GM23248 (cell line): Measurements from ENCODE around the gene KLHDC7B. TPM values are rescaled to one million over a fixed set of nuclear protein-coding genes. Genes with fewer than 3 reads are reported as not detected.
A peak's percentile ranks its signal among the peaks of the same experiment; 100 is the strongest.

Experiments used
- DNase-seq: peaks from one replicate; pipeline ENCODE4 v3.0.0-alpha.2; 2015
- H2AFZ ChIP-seq: fragments of 200-600 bp; sonication (generic); 2 replicates; pipeline ENCODE4 v1.6.1; 2016; ENCODE audit warnings: antibody characterized with exemption
- H3F3A ChIP-seq: fragments of 200-600 bp; sonication (generic); 2 replicates; pipeline ENCODE4 v1.6.1; 2016; ENCODE audit warnings: mild to moderate bottlenecking, antibody characterized with exemption, mixed run types; ENCODE audit not compliant: insufficient read depth
- H3K27ac ChIP-seq: fragments of 200-600 bp; sonication (generic); 2 replicates; pipeline ENCODE4 v1.5.1; 2016; ENCODE audit warnings: mild to moderate bottlenecking
- H3K27me3 ChIP-seq: fragments of 200-600 bp; sonication (generic); replicated peaks from 2 replicates; pipeline ENCODE4 v1.6.1; 2016; ENCODE audit warnings: mild to moderate bottlenecking; ENCODE audit not compliant: insufficient read depth
- H3K36me3 ChIP-seq: fragments of 200-600 bp; sonication (generic); 2 replicates; pipeline ENCODE4 v1.6.1; 2016; ENCODE audit warnings: low read depth, mild to moderate bottlenecking
- H3K4me1 ChIP-seq: fragments of 200-600 bp; sonication (generic); 2 replicates; pipeline ENCODE4 v1.6.1; 2016; ENCODE audit warnings: mild to moderate bottlenecking; ENCODE audit not compliant: insufficient read depth
- H3K4me2 ChIP-seq: fragments of 200-600 bp; sonication (generic); one replicate; pipeline ENCODE4 v1.6.1; 2016; ENCODE audit warnings: mild to moderate bottlenecking; ENCODE audit not compliant: unreplicated experiment
- H3K4me3 ChIP-seq: fragments of 200-600 bp; sonication (generic); 2 replicates; pipeline ENCODE4 v1.5.1; 2016; ENCODE audit warnings: mild to moderate bottlenecking
- H3K79me2 ChIP-seq: fragments of 200-600 bp; sonication (generic); 2 replicates; pipeline ENCODE4 v1.6.1; 2016; ENCODE audit warnings: mild to moderate bottlenecking; ENCODE audit not compliant: insufficient read depth
- H3K9ac ChIP-seq: fragments of 200-600 bp; sonication (generic); 2 replicates; pipeline ENCODE4 v1.6.1; 2016; ENCODE audit warnings: mild to moderate bottlenecking
- H3K9me2 ChIP-seq: fragments of 200-600 bp; sonication (generic); 2 replicates; pipeline ENCODE4 v1.6.1; 2016; ENCODE audit warnings: mixed run types, mild to moderate bottlenecking, moderate library complexity; ENCODE audit not compliant: insufficient read depth
- H3K9me3 ChIP-seq: fragments of 200-600 bp; sonication (generic); one replicate; pipeline ENCODE4 v1.6.1; 2017; ENCODE audit warnings: low read depth
- H4K20me1 ChIP-seq: fragments of 200-600 bp; sonication (generic); 2 replicates; pipeline ENCODE4 v1.6.0; 2016; ENCODE audit not compliant: insufficient read depth
- EZH2 ChIP-seq: fragments of 200-600 bp; sonication (generic); IDR thresholded peaks from 2 replicates; pipeline ENCODE4 v1.6.1; 2018; ENCODE audit warnings: antibody characterized with exemption, mild to moderate bottlenecking; ENCODE audit not compliant: insufficient read depth, poor library complexity, severe bottlenecking
- EZH2phosphoT487 ChIP-seq: fragments of 200-600 bp; sonication (generic); IDR thresholded peaks from 2 replicates; pipeline ENCODE4 v1.6.1; 2018; ENCODE audit warnings: antibody characterized with exemption, moderate library complexity, mild to moderate bottlenecking, low read depth; ENCODE audit not compliant: insufficient read depth
- WGBS, 2 experiments: methylation state at CpG; one replicate each; pipeline ENCODE4 v1.1.6; 2015 to 2017; ENCODE audit warnings: low lambda C conversion rate in 2 of 2, low coverage in 1 of 2; ENCODE audit errors: missing lambda C conversion rate in 2 of 2; 5-methylcytosine and 5-hydroxymethylcytosine counted together
- in situ Hi-C: fragments of 300-500 bp; cut with MboI; formaldehyde crosslinking; loops from 2 replicates; pipeline ENCODE4 v1.15.0; 2020
- polyA plus RNA-seq: library from polyadenylated mRNA; unstranded; fragments of >200 nt; fragmentation: Nextera tagmentation; extraction: Ambion mirVana; gene quantifications from 2 replicates; pipeline ENCODE4 v1.2.1, GENCODE V29; 2016
- total RNA-seq: library from RNA; depleted of rRNA; stranded (reverse); fragments of >200 nt; shearing (Covaris generic); gene quantifications from 2 replicates; pipeline ENCODE4 v1.2.3, GENCODE V29; 2014; rRNA removed

Gene KLHDC7B
- total and polyA plus RNA-seq, 2 experiments from 2014 or later, result 0.06 TPM; not detected in 1

DNA sequence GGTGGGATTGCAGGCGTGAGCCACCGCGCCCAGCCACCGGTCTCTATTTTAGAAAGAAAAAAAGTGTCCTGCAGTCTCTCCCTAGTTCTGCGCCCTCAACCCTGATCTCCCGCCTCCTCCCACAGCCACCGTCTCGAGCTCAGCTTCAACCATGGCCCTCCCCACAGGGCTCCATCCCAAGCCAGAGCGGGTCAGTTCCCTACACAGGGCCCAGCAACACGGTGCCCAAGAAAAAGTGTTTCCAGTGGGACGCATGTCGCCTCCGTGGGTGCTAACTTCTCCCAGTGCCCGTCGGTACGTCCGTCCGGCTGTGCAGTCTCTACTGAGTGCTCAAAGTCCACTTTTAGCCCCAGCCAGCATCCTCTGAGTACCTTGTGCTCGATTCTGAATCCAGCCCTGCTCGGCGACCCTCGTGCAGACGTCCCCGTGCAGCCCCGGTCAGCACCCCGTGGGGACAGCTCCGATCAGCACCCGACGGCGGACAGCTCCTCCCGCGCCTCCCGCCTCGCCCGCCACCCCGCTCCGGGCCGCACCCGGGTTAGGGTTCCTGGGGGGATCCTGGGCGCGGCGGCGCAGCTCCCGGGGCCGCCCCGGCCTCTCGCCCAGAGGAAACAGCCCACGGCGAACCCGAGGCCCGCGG, 54.2 kb downstream of the KLHDC7B start:
- Histone ChIP-seq H2AFZ (no peak overlapping the region), H3K36me3 (no peaks in the 10 kb centered on the region), H3K27me3 (peaks cover 9% of the 10 kb centered on the region), H3K27ac (no peak overlapping the region), H3K9me2 (no peaks in the 10 kb centered on the region), H3K4me2 (no peak overlapping the region), H3K9ac (no peak overlapping the region), H3K4me3 (no peak overlapping the region), H3F3A (no peaks in the 10 kb centered on the region), H3K79me2 (no peaks in the 10 kb centered on the region), H4K20me1 (no peaks in the 10 kb centered on the region), H3K4me1 (no peaks in the 10 kb centered on the region), H3K9me3 (no peaks in the 10 kb centered on the region)
- DNase-seq, result peak; percentile 64
- 12 to 20% methylated on average over 31 to 52 of the region's 52 CpGs for WGBS, 2 experiments
- in situ Hi-C loops, result no loop called here
- TF ChIP-seq EZH2, result no peak
- no peak for TF ChIP-seq EZH2phosphoT487

DNA sequence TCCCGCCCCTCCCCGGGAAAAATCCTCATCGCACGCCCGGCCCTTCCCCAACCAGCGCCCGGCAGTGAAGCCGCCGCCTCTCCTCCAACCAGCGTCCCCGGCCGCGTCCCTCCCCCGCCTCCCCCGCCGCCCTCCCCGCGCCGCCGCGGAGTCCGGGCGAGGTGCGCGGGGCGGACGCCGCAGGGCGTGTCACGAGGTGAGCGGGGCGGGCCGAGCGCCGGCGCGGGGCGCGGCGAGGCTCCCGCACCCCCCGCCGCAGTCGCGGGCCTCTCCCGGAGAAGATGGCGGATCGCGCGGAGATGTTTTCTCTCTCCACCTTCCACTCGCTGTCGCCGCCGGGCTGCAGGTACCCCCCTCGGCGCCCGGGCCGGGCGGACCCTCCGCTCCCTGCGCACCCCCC, 54.8 kb downstream of the KLHDC7B start, which contains the start of gene MAPK8IP2:
TSS of gene MAPK8IP2 (plus strand) at position 256 of the 400 bp plus-strand sequence. CDS start at position 282, 26 bp downstream.
- Histone ChIP-seq H3K9ac (no peak within 1 kb of the TSS), H3K36me3 (no peaks in the 10 kb centered on the region), H3K9me2 (no peaks in the 10 kb centered on the region), H3F3A (no peaks in the 10 kb centered on the region), H3K9me3 (no peaks in the 10 kb centered on the region), H2AFZ (no peak within 1 kb of the TSS), H3K4me2 (no peak within 1 kb of the TSS), H3K27ac (no peak within 1 kb of the TSS), H3K27me3 (peaks cover 9% of the 10 kb centered on the region), H3K4me1 (no peaks in the 10 kb centered on the region), H3K4me3 (no peak within 1 kb of the TSS), H4K20me1 (no peaks in the 10 kb centered on the region), H3K79me2 (no peaks in the 10 kb centered on the region)
- in situ Hi-C loops, result no loop called here
- DNase-seq, result no peak
- 0 to 3% methylated on average over 5 to 45 of the region's 61 CpGs for WGBS, 2 experiments
- TF ChIP-seq EZH2phosphoT487, result no peak

Other genes starting within 250 kb of the KLHDC7B start
- gene PLXNB2, start 238.3 kb upstream of the KLHDC7B start, total RNA-seq, result 136 and 147 TPM in 2 replicates
- gene PLXNB2, start 238.3 kb upstream of the KLHDC7B start, polyA plus RNA-seq, result 123 and 136 TPM in 2 replicates
- gene DENND6B, start 218.9 kb upstream of the KLHDC7B start, total RNA-seq, result 3.3 and 5.7 TPM in 2 replicates
- gene DENND6B, start 218.9 kb upstream of the KLHDC7B start, polyA plus RNA-seq, result 6.1 and 6.6 TPM in 2 replicates
- gene PPP6R2, start 202.6 kb upstream of the KLHDC7B start, total RNA-seq, result 50.0 and 58.4 TPM in 2 replicates
- 22.2 and 22.3 TPM in 2 replicates for gene PPP6R2, start 202.6 kb upstream of the KLHDC7B start, polyA plus RNA-seq
- 92.0 and 93.5 TPM in 2 replicates for gene SBF1, start 70.9 kb upstream of the KLHDC7B start, total RNA-seq
- gene SBF1, start 70.9 kb upstream of the KLHDC7B start, polyA plus RNA-seq, result 25.2 and 27.6 TPM in 2 replicates
- 11.4 and 15.2 TPM in 2 replicates for gene ADM2, start 64.4 kb upstream of the KLHDC7B start, total RNA-seq
- gene ADM2, start 64.4 kb upstream of the KLHDC7B start, polyA plus RNA-seq, result 11.6 and 14.0 TPM in 2 replicates
- not detected in 2 replicates for gene MIOX, start 59.0 kb upstream of the KLHDC7B start, total RNA-seq
- gene MIOX, start 59.0 kb upstream of the KLHDC7B start, polyA plus RNA-seq, result 0.16 TPM in 1 of 2 replicates, not detected in the other
- gene LMF2, start 38.2 kb upstream of the KLHDC7B start, total RNA-seq, result 95.0 and 124 TPM in 2 replicates
- gene LMF2, start 38.2 kb upstream of the KLHDC7B start, polyA plus RNA-seq, result 101 and 106 TPM in 2 replicates
- gene NCAPH2, start 37.7 kb upstream of the KLHDC7B start, total RNA-seq, result 33.8 and 61.0 TPM in 2 replicates
- gene NCAPH2, start 37.7 kb upstream of the KLHDC7B start, polyA plus RNA-seq, result 27.7 and 28.6 TPM in 2 replicates
- gene SCO2, start 20.3 kb upstream of the KLHDC7B start, total RNA-seq, result 8.4 and 17.5 TPM in 2 replicates
- gene SCO2, start 20.3 kb upstream of the KLHDC7B start, polyA plus RNA-seq, result 11.0 and 15.0 TPM in 2 replicates
- 33.2 and 42.4 TPM in 2 replicates for gene TYMP, start 15.9 kb upstream of the KLHDC7B start, total RNA-seq
- 24.3 and 24.8 TPM in 2 replicates for gene TYMP, start 15.9 kb upstream of the KLHDC7B start, polyA plus RNA-seq
- gene SYCE3, start 17.0 kb downstream of the KLHDC7B start, total RNA-seq, result not detected in 2 replicates
- 0.49 and 0.80 TPM in 2 replicates for gene SYCE3, start 17.0 kb downstream of the KLHDC7B start, polyA plus RNA-seq
- 1.6 and 2.9 TPM in 2 replicates for gene CPT1B, start 32.5 kb downstream of the KLHDC7B start, total RNA-seq
- gene CPT1B, start 32.5 kb downstream of the KLHDC7B start, polyA plus RNA-seq, result 1.0 and 1.3 TPM in 2 replicates
- gene CHKB, start 37.0 kb downstream of the KLHDC7B start, total RNA-seq, result 38.7 and 41.3 TPM in 2 replicates
- gene CHKB, start 37.0 kb downstream of the KLHDC7B start, polyA plus RNA-seq, result 30.7 and 41.7 TPM in 2 replicates
- gene MAPK8IP2, start 54.9 kb downstream of the KLHDC7B start, total RNA-seq, result 0.38 TPM in 1 of 2 replicates, not detected in the other
- 0.06 and 0.09 TPM in 2 replicates for gene MAPK8IP2, start 54.9 kb downstream of the KLHDC7B start, polyA plus RNA-seq
- 59.6 and 59.7 TPM in 2 replicates for gene ARSA, start 82.3 kb downstream of the KLHDC7B start, total RNA-seq
- gene ARSA, start 82.3 kb downstream of the KLHDC7B start, polyA plus RNA-seq, result 31.7 and 32.9 TPM in 2 replicates
- 0.51 and 0.97 TPM in 2 replicates for gene SHANK3, start 126.9 kb downstream of the KLHDC7B start, total RNA-seq
- 0.08 and 0.10 TPM in 2 replicates for gene SHANK3, start 126.9 kb downstream of the KLHDC7B start, polyA plus RNA-seq
- not detected in 2 replicates for gene ACR, start 192.3 kb downstream of the KLHDC7B start, total RNA-seq
- gene ACR, start 192.3 kb downstream of the KLHDC7B start, polyA plus RNA-seq, result not detected in 2 replicates
- gene RABL2B, start 237.7 kb downstream of the KLHDC7B start, total RNA-seq, result 18.4 and 21.6 TPM in 2 replicates
- gene RABL2B, start 237.7 kb downstream of the KLHDC7B start, polyA plus RNA-seq, result 22.4 and 23.6 TPM in 2 replicates